PC-3 (cell line): ENCODE results near the gene WDR27. TPM values are rescaled to one million over a fixed set of nuclear protein-coding genes. Genes with fewer than 3 reads are reported as not detected.
A peak's percentile ranks its signal among the peaks of the same experiment; 100 is the strongest.

Experiments
- ATAC-seq: fragments of 200-7000 bp; cut with Tn5 transposase; 2 replicates; pipeline ENCODE4 v1.9.1; 2020; ENCODE audit warnings: mild to moderate bottlenecking, moderate library complexity
- BruUV-seq: library from RNA; stranded (reverse); fragments of 400-500 nt; replicated peaks from 2 replicates; lab custom pipeline; 2021; lab: Mats Ljungman, UMichigan
- CTCF ChIA-PET: fragments of 300-600 bp; sonication (Branson Sonifier 250); formaldehyde crosslinking; loops from one replicate; lab custom pipeline; 2022; ENCODE audit warnings: antibody characterized with exemption; lab: Charles Lee
- POLR2A ChIA-PET: fragments of 300-600 bp; sonication (Branson Sonifier 250); formaldehyde crosslinking; loops from one replicate; lab custom pipeline; 2022; ENCODE audit warnings: antibody characterized with exemption; ENCODE audit not compliant: unreplicated experiment; lab: Charles Lee
- DNase-seq: peaks from one replicate; pipeline ENCODE4 v3.0.0-alpha.2; 2015
- H2AFZ ChIP-seq: fragments of 300-600 bp; sonication (generic); 2 replicates; pipeline ENCODE4 v1.6.0; 2016; ENCODE audit warnings: antibody characterized with exemption, low read length
- H3F3A ChIP-seq: fragments of 300-600 bp; sonication (generic); one replicate; pipeline ENCODE4 v1.6.0; 2017; ENCODE audit warnings: antibody characterized with exemption, low read length, control low read depth, mild to moderate bottlenecking; ENCODE audit not compliant: unreplicated experiment
- H3K27ac ChIP-seq: fragments of 300-600 bp; sonication (generic); 2 replicates; pipeline ENCODE4 v1.5.1; 2016; ENCODE audit warnings: mild to moderate bottlenecking, low read length
- H3K27me3 ChIP-seq: fragments of 300-600 bp; sonication (generic); 2 replicates; pipeline ENCODE4 v1.6.1; 2016; ENCODE audit warnings: low read length, mixed read lengths
- H3K36me3 ChIP-seq: fragments of 300-600 bp; sonication (generic); 2 replicates; pipeline ENCODE4 v1.6.1; 2016; ENCODE audit warnings: low read depth, mixed run types, low read length, mixed read lengths
- H3K4me1 ChIP-seq: fragments of 300-600 bp; sonication (generic); 2 replicates; pipeline ENCODE4 v1.5.1; 2016; ENCODE audit warnings: low read length; ENCODE audit not compliant: insufficient read depth
- H3K4me2 ChIP-seq: fragments of 300-600 bp; sonication (generic); 2 replicates; pipeline ENCODE4 v1.6.0; 2016; ENCODE audit warnings: low read length
- H3K4me3 ChIP-seq: fragments of 300-600 bp; sonication (generic); 2 replicates; pipeline ENCODE4 v1.5.1; 2016; ENCODE audit warnings: mild to moderate bottlenecking, low read length, mixed read lengths
- H3K79me2 ChIP-seq: fragments of 300-600 bp; sonication (generic); 2 replicates; pipeline ENCODE4 v1.6.1; 2017; ENCODE audit warnings: low read length, mixed read lengths
- H3K9ac ChIP-seq: fragments of 300-600 bp; sonication (generic); 2 replicates; pipeline ENCODE4 v1.6.0; 2016; ENCODE audit warnings: mild to moderate bottlenecking, low read length
- H3K9me2 ChIP-seq: fragments of 300-600 bp; sonication (generic); replicated peaks from 2 replicates; pipeline ENCODE4 v1.6.1; 2016; ENCODE audit warnings: mixed run types, low read length, mixed read lengths
- H3K9me3 ChIP-seq: fragments of 300-600 bp; sonication (generic); 2 replicates; pipeline ENCODE4 v1.6.1; 2016; ENCODE audit warnings: low read length, mixed read lengths
- H4K20me1 ChIP-seq: fragments of 300-600 bp; sonication (generic); 2 replicates; pipeline ENCODE4 v1.6.1; 2016; ENCODE audit warnings: low read length, mixed read lengths
- CTCF ChIP-seq: fragments of 300-600 bp; sonication (generic); conservative IDR thresholded peaks from 2 replicates; pipeline ENCODE4 v1.5.1; 2017; ENCODE audit warnings: antibody characterized with exemption, low read depth, mild to moderate bottlenecking, low read length
- EZH2 ChIP-seq: fragments of 300-600 bp; sonication (generic); IDR thresholded peaks from one replicate; pipeline ENCODE4 v1.6.1; 2017; ENCODE audit warnings: antibody characterized with exemption, mild to moderate bottlenecking, low read length; ENCODE audit not compliant: unreplicated experiment
- EZH2phosphoT487 ChIP-seq: fragments of 300-600 bp; sonication (generic); IDR thresholded peaks from 2 replicates; pipeline ENCODE4 v1.6.1; 2018; ENCODE audit warnings: mild to moderate bottlenecking, antibody characterized with exemption, low read length, borderline replicate concordance
- intact Hi-C: fragments of 100-400 bp; cut with micrococcal nuclease; formaldehyde crosslinking; loops from 2 replicates; pipeline ENCODE4 v1.9.0; 2023
- total RNA-seq: library from RNA; depleted of rRNA; stranded (reverse); fragments of >200 nt; gene quantifications from 2 replicates; pipeline ENCODE4 v1.2.3, GENCODE V29; 2014

The WDR27 gene
- total RNA-seq, 1 experiment from 2014 or later: 20.0 TPM

- H3K9me3 ChIP-seq: no peaks in the 10 kb centered on the region
- ChIA-PET POLR2A (no interaction called here), CTCF (no interaction called here)
- H2AFZ ChIP-seq: no peak overlapping the region
- no peaks in the 10 kb centered on the region; the same call in 1 of the 2 replicates for H3K36me3 ChIP-seq
- H3K4me1 ChIP-seq: peaks cover 23% of the 10 kb centered on the region
- BruUV-seq: no TSS peak
- ATAC-seq: no peak
- no peaks in the 10 kb centered on the region for H3F3A ChIP-seq
- no peak overlapping the region for H3K9ac ChIP-seq
- H3K79me2 ChIP-seq: peaks cover 31% of the 10 kb centered on the region
- no peaks in the 10 kb centered on the region for H3K27me3 ChIP-seq
- H3K4me3 ChIP-seq: no peak overlapping the region
- H3K4me2 ChIP-seq: no peak overlapping the region
- H3K9me2 ChIP-seq: no peaks in the 10 kb centered on the region
- H3K27ac ChIP-seq: no peak overlapping the region
- peaks cover 22% of the 10 kb centered on the region for H4K20me1 ChIP-seq
- no peak for DNase-seq
- intact Hi-C loops: no loop called here
- TF ChIP-seq EZH2: no peak
- TF ChIP-seq EZH2phosphoT487: no peak
- no peak for TF ChIP-seq CTCF
These were observed 5.9 kb upstream of the WDR27 start for GRCh38 chr6:169707772-169708171.

- peak overlapping the region; percentile 98 for H3K4me3 ChIP-seq
- DNase-seq: no peak
- no peak for ATAC-seq
- ChIA-PET CTCF (no interaction called here), POLR2A (no interaction called here)
- H3K4me1 ChIP-seq: peaks cover 23% of the 10 kb centered on the region
- peaks cover 62% of the 10 kb centered on the region for H3K79me2 ChIP-seq
- H3K36me3 ChIP-seq: no peaks in the 10 kb centered on the region; the same call in 1 of the 2 replicates
- intact Hi-C loops: loop anchor here (2.0 to 5.0 kb wide), 2 partner anchors 20 to 49 kb away; partner anchors contain the start of genes DYNLT2 and ERMARD
- no peak for TF ChIP-seq EZH2
- TF ChIP-seq EZH2phosphoT487: no peak
- no peak for TF ChIP-seq CTCF
- H2AFZ ChIP-seq: 0 out of 2 replicates have a peak overlapping the region, but pooled peaks have one; percentile 65
- no peaks in the 10 kb centered on the region for H3K9me2 ChIP-seq
- no peaks in the 10 kb centered on the region for H3K27me3 ChIP-seq
- H4K20me1 ChIP-seq: peaks cover 23% of the 10 kb centered on the region
- no peaks in the 10 kb centered on the region for H3F3A ChIP-seq
- H3K9me3 ChIP-seq: no peaks in the 10 kb centered on the region
- 0 out of 2 replicates have a peak overlapping the region, but pooled peaks have one; percentile 75 for H3K27ac ChIP-seq
- H3K9ac ChIP-seq: peak overlapping the region; percentile 98
- peak overlapping the region; percentile 96 for H3K4me2 ChIP-seq
- BruUV-seq: no TSS peak
These were observed 1.0 kb upstream of the WDR27 start for GRCh38 chr6:169702840-169703246.

- intact Hi-C loops: loop anchor here (5.0 kb wide), 1 partner anchor 51 kb away; the partner anchor contains the start of genes DYNLT2 and ERMARD
- H3K4me2 ChIP-seq: peak overlapping the region; percentile 96
- CTCF ChIA-PET: no interaction called here
- H3K27ac ChIP-seq: peak overlapping the region; percentile 75
- no peaks in the 10 kb centered on the region for H3K9me3 ChIP-seq
- BruUV-seq: TSS peak; percentile 73
- peaks cover 23% of the 10 kb centered on the region for H3K4me1 ChIP-seq
- ATAC-seq (peak; percentile 3), DNase-seq (peak; percentile 6)
- TF ChIP-seq EZH2phosphoT487: no peak
- no peak for TF ChIP-seq EZH2
- TF ChIP-seq CTCF: no peak
- peaks cover 62% of the 10 kb centered on the region for H3K79me2 ChIP-seq
- peak overlapping the region; percentile 79 for H2AFZ ChIP-seq
- H3K4me3 ChIP-seq: peak overlapping the region; percentile 98
- H4K20me1 ChIP-seq: peaks cover 23% of the 10 kb centered on the region
- H3K27me3 ChIP-seq: no peaks in the 10 kb centered on the region
- no peaks in the 10 kb centered on the region; the same call in 1 of the 2 replicates for H3K36me3 ChIP-seq
- no peaks in the 10 kb centered on the region for H3F3A ChIP-seq
- POLR2A ChIA-PET: interaction anchor here (0.6 to 1.0 kb wide), 4 partner anchors 14 to 665 kb away, joined by 6 to 7 read pairs (median 6); no protein-coding TSS in a partner anchor
- no peaks in the 10 kb centered on the region for H3K9me2 ChIP-seq
- H3K9ac ChIP-seq: peak overlapping the region; percentile 98
These were observed 397 bp downstream of the WDR27 start for GRCh38 chr6:169701311-169701953.
